Esophagus squamous epithelium (tissue), 4 donors: ENCODE data around the gene ERCC1.

ENCODE experiments used
- POLR2A ChIP-seq, 4 donors: fragments of 450-650 bp; IDR thresholded peaks; one replicate each; pipeline ENCODE4 v1.6.1; 2017; ENCODE audit warnings: antibody characterized with exemption in 4 of 4, mild to moderate bottlenecking in 4 of 4, moderate library complexity in 3 of 4
- TF ChIP-seq, protein P1 (sequence below), 6 experiments: fragments of 450-650 bp in 4 of 6; fragments of 200-600 bp in 2 of 6; sonication (generic) in 2 of 6; IDR thresholded peaks; one replicate each; pipeline ENCODE4 v1.5.1; 2016 to 2019; ENCODE audit warnings: antibody characterized with exemption in 6 of 6, mild to moderate bottlenecking in 4 of 6, moderate library complexity in 4 of 6

DNA sequence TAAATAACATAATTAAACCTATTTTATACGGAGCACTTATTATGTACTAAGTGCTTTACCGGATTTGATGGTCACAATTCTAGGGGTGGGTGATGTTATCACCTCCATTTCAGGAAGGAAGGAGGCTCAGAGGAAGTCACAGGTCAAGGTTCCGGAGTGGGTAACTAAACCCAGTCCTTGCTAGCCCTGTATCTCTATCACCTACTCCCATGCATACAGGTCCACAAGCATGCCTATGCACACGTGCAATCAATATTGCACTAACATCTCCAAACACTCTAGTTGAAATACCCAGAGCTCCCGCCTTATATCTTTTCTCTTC is 26.3 kb upstream of the ERCC1 start:
- no peak for TF ChIP-seq POLR2A (IDR thresholded peaks at IDR 0.05)
- TF ChIP-seq, protein P1, sequence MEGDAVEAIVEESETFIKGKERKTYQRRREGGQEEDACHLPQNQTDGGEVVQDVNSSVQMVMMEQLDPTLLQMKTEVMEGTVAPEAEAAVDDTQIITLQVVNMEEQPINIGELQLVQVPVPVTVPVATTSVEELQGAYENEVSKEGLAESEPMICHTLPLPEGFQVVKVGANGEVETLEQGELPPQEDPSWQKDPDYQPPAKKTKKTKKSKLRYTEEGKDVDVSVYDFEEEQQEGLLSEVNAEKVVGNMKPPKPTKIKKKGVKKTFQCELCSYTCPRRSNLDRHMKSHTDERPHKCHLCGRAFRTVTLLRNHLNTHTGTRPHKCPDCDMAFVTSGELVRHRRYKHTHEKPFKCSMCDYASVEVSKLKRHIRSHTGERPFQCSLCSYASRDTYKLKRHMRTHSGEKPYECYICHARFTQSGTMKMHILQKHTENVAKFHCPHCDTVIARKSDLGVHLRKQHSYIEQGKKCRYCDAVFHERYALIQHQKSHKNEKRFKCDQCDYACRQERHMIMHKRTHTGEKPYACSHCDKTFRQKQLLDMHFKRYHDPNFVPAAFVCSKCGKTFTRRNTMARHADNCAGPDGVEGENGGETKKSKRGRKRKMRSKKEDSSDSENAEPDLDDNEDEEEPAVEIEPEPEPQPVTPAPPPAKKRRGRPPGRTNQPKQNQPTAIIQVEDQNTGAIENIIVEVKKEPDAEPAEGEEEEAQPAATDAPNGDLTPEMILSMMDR (IDR thresholded peaks at IDR 0.05) = no peak
